Esophagus (tissue), 2 donors: ENCODE measurements around the gene C19orf33. TPM values are rescaled to one million over a fixed set of nuclear protein-coding genes. Genes with fewer than 3 reads are reported as not detected.

Experiments used
- H3K27ac ChIP-seq, 2 donors: one replicate each; pipeline ENCODE4 v1.5.1; 2013; ENCODE audit warnings: low read depth in 2 of 2, mild to moderate bottlenecking in 2 of 2, inconsistent platforms in 1 of 2, low read length in 1 of 2, moderate library complexity in 1 of 2
- H3K27me3 ChIP-seq, 2 donors: one replicate each; pipeline ENCODE4 v1.6.1; 2013; ENCODE audit warnings: low read length in 2 of 2, control low read depth in 1 of 2, mild to moderate bottlenecking in 1 of 2; ENCODE audit not compliant: insufficient read depth in 2 of 2, control insufficient read depth in 1 of 2
- H3K36me3 ChIP-seq, 2 donors: one replicate each; pipeline ENCODE4 v1.6.1; 2013; ENCODE audit warnings: low read length in 1 of 2; ENCODE audit not compliant: control insufficient read depth in 2 of 2, insufficient read depth in 2 of 2
- H3K4me1 ChIP-seq, 2 donors: one replicate each; pipeline ENCODE4 v1.6.1; 2013; ENCODE audit warnings: low read length in 1 of 2; ENCODE audit not compliant: control insufficient read depth in 2 of 2, insufficient read depth in 2 of 2
- H3K4me3 ChIP-seq, 2 donors: one replicate each; pipeline ENCODE4 v1.5.1; 2013; ENCODE audit warnings: low read length in 2 of 2, mild to moderate bottlenecking in 2 of 2, low read depth in 1 of 2, moderate library complexity in 1 of 2
- H3K9me3 ChIP-seq, 2 donors: one replicate each; pipeline ENCODE4 v1.6.1; 2013; ENCODE audit warnings: mild to moderate bottlenecking in 2 of 2, low read depth in 1 of 2, low read length in 1 of 2, moderate library complexity in 1 of 2; ENCODE audit not compliant: control insufficient read depth in 2 of 2, insufficient read depth in 1 of 2
- WGBS, 2 donors: extraction: QIAGEN DNeasy Blood & Tissue Kit; methylation state at CpG; one replicate each; pipeline ENCODE4 v1.1.7; 2013; 5-methylcytosine and 5-hydroxymethylcytosine counted together
- polyA plus RNA-seq, 2 donors: library from polyadenylated mRNA; stranded (reverse); fragments of 200-250 nt; gene quantifications; one replicate each; pipeline ENCODE4 v1.2.3, GENCODE V29; 2013
- donor health status: healthy with polysubstance abuse.
- donor health status: Bipolar disorder and iron deficiency.

Gene C19orf33
- polyA plus RNA-seq, 2 donors = 826 to 1,919 TPM

DNA sequence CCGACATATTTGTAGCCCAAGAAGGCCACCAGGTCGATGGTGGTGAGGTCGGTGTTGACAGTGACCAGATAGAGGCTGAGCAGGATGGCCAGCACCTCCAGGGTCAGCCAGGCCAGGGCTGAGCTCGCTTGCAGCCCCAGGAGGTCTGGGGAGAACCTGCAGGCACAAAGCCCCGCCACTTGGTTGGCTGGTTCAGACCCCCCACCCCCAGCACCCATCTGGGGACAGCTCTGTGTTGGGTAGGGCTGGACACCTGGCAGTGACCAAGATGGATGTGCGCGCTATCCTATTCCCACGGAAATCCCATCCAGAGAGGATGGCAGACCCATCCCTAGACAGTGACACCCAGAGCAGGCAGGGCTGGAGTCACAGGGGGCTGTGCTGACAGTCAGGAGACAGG is 3.5 kb downstream of the C19orf33 start:
- Histone ChIP-seq H3K36me3 (peaks cover 10 to 14% of the 10 kb centered on the region in 2 donors), H3K4me3 (no peak overlapping the region), H3K27ac (no peak overlapping the region), H3K9me3 (no peaks in the 10 kb centered on the region), H3K27me3 (no peaks in the 10 kb centered on the region), H3K4me1 (peaks cover 0 to 6% of the 10 kb centered on the region in 2 donors)
- 83 to 91% methylated on average over 8 of the region's 8 CpGs for WGBS, 2 donors

DNA sequence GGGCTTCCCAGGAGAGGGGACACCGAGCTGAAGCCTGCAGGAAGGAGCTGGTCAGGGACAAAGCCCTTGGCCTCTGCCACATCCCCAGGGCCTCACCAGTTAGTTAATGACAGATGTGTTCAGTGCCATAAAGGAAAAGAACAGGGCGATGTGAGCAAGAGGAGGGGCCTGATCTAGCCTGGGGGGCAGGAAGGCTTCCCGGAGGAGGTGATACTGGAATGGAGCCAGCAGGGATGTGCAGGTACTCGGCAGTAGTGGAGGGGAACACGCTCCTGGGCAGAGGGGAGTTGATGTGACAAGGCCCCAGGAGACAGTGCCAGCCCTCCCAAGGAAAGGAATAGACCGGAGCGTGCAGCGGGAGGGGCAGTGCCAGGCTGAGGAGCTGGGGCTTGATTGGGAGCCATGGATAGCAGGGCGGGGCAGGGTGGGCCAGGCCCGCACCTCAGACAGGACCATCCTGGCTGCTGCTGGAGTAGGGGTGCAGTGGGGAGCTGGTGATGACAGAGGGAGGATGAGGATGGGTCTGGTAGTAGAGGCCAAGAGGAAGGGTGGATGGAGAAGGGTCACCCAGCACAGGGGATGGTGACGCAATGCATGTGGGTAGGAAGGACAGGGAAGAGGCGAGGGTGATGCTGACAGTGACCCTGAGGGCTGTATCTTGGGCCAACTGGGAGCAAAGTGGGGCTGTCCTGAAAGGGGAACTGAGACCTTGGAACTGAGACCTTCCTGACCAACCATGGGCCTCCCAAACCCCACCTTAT is 4.1 kb downstream of the C19orf33 start:
- H3K9me3 ChIP-seq = no peaks in the 10 kb centered on the region
- 80 to 85% methylated on average over 12 of the region's 12 CpGs for WGBS, 2 donors
- peaks cover 0 to 6% of the 10 kb centered on the region in 2 donors for H3K4me1 ChIP-seq
- no peak overlapping the region for H3K27ac ChIP-seq
- H3K36me3 ChIP-seq = peaks cover 10 to 14% of the 10 kb centered on the region in 2 donors
- H3K4me3 ChIP-seq = no peak overlapping the region
- no peaks in the 10 kb centered on the region for H3K27me3 ChIP-seq

GRCh38 chr19:38308926-38309614 is 5.0 kb downstream of the C19orf33 start:
- Histone ChIP-seq H3K4me3 (no peak overlapping the region), H3K27ac (no peak overlapping the region), H3K4me1 (peaks cover 0 to 6% of the 10 kb centered on the region in 2 donors), H3K9me3 (no peaks in the 10 kb centered on the region), H3K36me3 (peaks cover 10 to 14% of the 10 kb centered on the region in 2 donors), H3K27me3 (no peaks in the 10 kb centered on the region)
- 81 to 83% methylated on average over 23 to 24 of the region's 24 CpGs for WGBS, 2 donors

- Histone ChIP-seq H3K36me3 (peaks cover 10 to 14% of the 10 kb centered on the region in 2 donors), H3K4me1 (peaks cover 0 to 6% of the 10 kb centered on the region in 2 donors)
- 96 to 100% methylated on average over 3 of the region's 3 CpGs for WGBS, 2 donors
Measured at GRCh38 chr19:38309615-38310278, 5.7 kb downstream of the C19orf33 start.

GRCh38 chr19:38310279-38310670 is 6.2 kb downstream of the C19orf33 start:
- peaks cover 0 to 4% of the 10 kb centered on the region in 2 donors for H3K4me1 ChIP-seq
- no peaks in the 10 kb centered on the region for H3K27me3 ChIP-seq
- no peak overlapping the region for H3K4me3 ChIP-seq
- H3K9me3 ChIP-seq = no peaks in the 10 kb centered on the region
- peaks cover 10 to 14% of the 10 kb centered on the region in 2 donors for H3K36me3 ChIP-seq
- no peak overlapping the region for H3K27ac ChIP-seq
- 96 to 97% methylated on average over 2 of the region's 2 CpGs for WGBS, 2 donors

More at GRCh38 chr19:38309615-38310278, 5.7 kb downstream of the C19orf33 start:
- H3K4me3 ChIP-seq = no peak overlapping the region
- H3K27ac ChIP-seq = no peak overlapping the region
- H3K27me3 ChIP-seq = no peaks in the 10 kb centered on the region
- H3K9me3 ChIP-seq = no peaks in the 10 kb centered on the region

GRCh38 chr19:38310986-38311385 is 6.9 kb downstream of the C19orf33 start:
- Histone ChIP-seq H3K9me3 (no peaks in the 10 kb centered on the region), H3K4me3 (no peak overlapping the region), H3K4me1 (peaks cover 0 to 3% of the 10 kb centered on the region in 2 donors), H3K27me3 (no peaks in the 10 kb centered on the region), H3K36me3 (peaks cover 10 to 14% of the 10 kb centered on the region in 2 donors), H3K27ac (no peak overlapping the region)
- 92 to 96% methylated on average over 6 of the region's 6 CpGs for WGBS, 2 donors

GRCh38 chr19:38315657-38316476 is 11.8 kb downstream of the C19orf33 start, which contains the start of gene YIF1B:
Gene YIF1B, minus strand, starts transcription at chr19:38315947. Its CDS starts 30 bp downstream, at chr19:38315917.
- Histone ChIP-seq H3K27me3 (no peaks in the 10 kb centered on the region), H3K4me1 (peaks cover 0 to 7% of the 10 kb centered on the region in 2 donors), H3K9me3 (no peaks in the 10 kb centered on the region), H3K27ac (peak within 1 kb of the TSS; percentile 89 to 96), H3K36me3 (no peaks in the 10 kb centered on the region), H3K4me3 (peak within 1 kb of the TSS; percentile 46 to 50)
- 0 to 1% methylated on average over 64 of the region's 64 CpGs for WGBS, 2 donors

DNA sequence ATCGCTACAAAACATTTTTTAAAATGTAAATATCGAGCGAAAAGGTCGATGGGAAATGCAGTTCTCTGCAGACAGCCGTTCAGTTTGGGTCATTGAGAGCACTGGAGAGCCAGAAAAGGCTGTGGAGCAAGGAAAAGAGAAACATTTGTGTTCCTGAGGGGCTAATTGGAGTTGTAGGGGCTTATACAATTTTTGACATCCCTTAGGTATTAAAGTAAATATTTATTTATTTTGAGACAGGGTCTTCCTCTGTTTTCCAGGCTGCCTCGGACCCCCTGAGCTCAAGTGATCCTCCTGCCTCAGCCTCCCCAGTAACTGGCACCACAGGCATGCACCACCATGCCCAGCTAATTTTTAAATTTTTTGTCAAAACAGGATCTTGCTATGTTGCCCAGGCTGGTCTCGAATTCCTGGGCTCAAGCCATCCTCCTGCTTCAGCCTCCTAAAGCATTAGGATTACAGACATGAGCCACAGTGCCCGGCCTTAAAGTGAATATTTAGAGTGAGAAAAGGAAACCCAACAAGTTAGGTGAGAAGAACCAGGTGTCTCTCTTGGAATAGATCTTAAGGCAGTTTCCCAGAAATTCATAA is 12.5 kb downstream of the C19orf33 start:
- peak overlapping the region; percentile 7 to 18 for H3K4me3 ChIP-seq
- no peaks in the 10 kb centered on the region for H3K36me3 ChIP-seq
- 29 to 32% methylated on average over 8 of the region's 8 CpGs for WGBS, 2 donors
- H3K27ac ChIP-seq = peak overlapping the region; percentile 89 to 96
- no peaks in the 10 kb centered on the region for H3K27me3 ChIP-seq
- H3K9me3 ChIP-seq = no peaks in the 10 kb centered on the region
- H3K4me1 ChIP-seq = peaks cover under 1 to 13% of the 10 kb centered on the region in 2 donors
